C4-2B (cell line): Measurements from ENCODE around the gene LILRB3.
"Not testable (repeated sequence)": the region's sequence is repeated elsewhere in the genome, so short reads cannot be mapped to it uniquely, and the experiment has no call there.

Experiments
- H3K27ac ChIP-seq: fragments of 450-650 bp; 2 replicates; pipeline ENCODE4 v1.5.1; 2017
- CTCF ChIP-seq: fragments of 450-650 bp; conservative IDR thresholded peaks from 2 replicates; pipeline ENCODE4 v1.5.1; 2017; ENCODE audit warnings: mild to moderate bottlenecking
- ZFX ChIP-seq: fragments of 450-650 bp; IDR thresholded peaks from 2 replicates; pipeline ENCODE4 v1.6.1; 2017

Gene LILRB3

GRCh38 chr19:54201172-54201701, 21.6 kb downstream of the LILRB3 start:
- TF ChIP-seq CTCF = no peak
- TF ChIP-seq ZFX = no peak
- peak overlapping the region; percentile 87 for H3K27ac ChIP-seq

GRCh38 chr19:54199401-54199800, 23.4 kb downstream of the LILRB3 start:
- H3K27ac ChIP-seq = peak overlapping the region; percentile 87
- TF ChIP-seq CTCF = no peak
- TF ChIP-seq ZFX = no peak

GRCh38 chr19:54197121-54197520, 25.7 kb downstream of the LILRB3 start:
- TF ChIP-seq ZFX = no peak
- no peak for TF ChIP-seq CTCF
- H3K27ac ChIP-seq = no peak overlapping the region

- TF ChIP-seq ZFX (no peak), CTCF (no peak)
- no peak overlapping the region for H3K27ac ChIP-seq
Observed at GRCh38 chr19:54196536-54196935, 26.3 kb downstream of the LILRB3 start.

GRCh38 chr19:54194463-54194862, 28.3 kb downstream of the LILRB3 start:
- H3K27ac ChIP-seq = not testable (repeated sequence)

GRCh38 chr19:54193011-54193410, 29.8 kb downstream of the LILRB3 start:
- TF ChIP-seq CTCF = no peak
- no peak overlapping the region for H3K27ac ChIP-seq

- peak overlapping the region; percentile 86 for H3K27ac ChIP-seq
Observed at GRCh38 chr19:54191811-54192453, 30.9 kb downstream of the LILRB3 start.

More at GRCh38 chr19:54191811-54192453, 30.9 kb downstream of the LILRB3 start:
- TF ChIP-seq CTCF (no peak), ZFX (no peak)
